Vagina (tissue), 2 donors: ENCODE data around the gene PKDCC. TPM values are rescaled to one million over a fixed set of nuclear protein-coding genes. Genes with fewer than 3 reads are reported as not detected.
A peak's percentile ranks its signal among the peaks of the same experiment; 100 is the strongest.

Experiments used
- DNase-seq, 2 donors: peaks; one replicate each; pipeline ENCODE4 v3.0.0-alpha.2; 2017; ENCODE audit errors: extremely low spot score in 2 of 2
- H3K27ac ChIP-seq: fragments of 200-600 bp; sonication (generic); one replicate; pipeline ENCODE4 v1.5.1; 2019
- H3K27me3 ChIP-seq: fragments of 200-600 bp; sonication (generic); one replicate; pipeline ENCODE4 v1.5.1; 2019
- H3K36me3 ChIP-seq, 2 donors: fragments of 200-600 bp; sonication (generic); one replicate each; pipeline ENCODE4 v1.5.1; 2017 to 2019
- H3K4me1 ChIP-seq: fragments of 200-600 bp; sonication (generic); one replicate; pipeline ENCODE4 v1.5.1; 2019
- H3K4me3 ChIP-seq, 2 donors: fragments of 200-600 bp; sonication (generic); 1 replicate in 1 of 2; 2 replicates in 1 of 2; pipeline ENCODE4 v1.5.1; 2016 to 2019
- H3K9me3 ChIP-seq: fragments of 200-600 bp; sonication (generic); one replicate; pipeline ENCODE4 v1.5.1; 2019
- CTCF ChIP-seq, 3 experiments: fragments of 450-650 bp in 2 of 3; fragments of 200-600 bp in 1 of 3; sonication (generic) in 1 of 3; IDR thresholded peaks; one replicate each; pipeline ENCODE4 v1.5.1; 2017 to 2019; ENCODE audit warnings: antibody characterized with exemption in 3 of 3, mild to moderate bottlenecking in 2 of 3, moderate library complexity in 2 of 3
- POLR2A ChIP-seq, 2 donors: fragments of 450-650 bp; IDR thresholded peaks; one replicate each; pipeline ENCODE4 v1.6.1; 2017; ENCODE audit warnings: antibody characterized with exemption in 2 of 2, mild to moderate bottlenecking in 2 of 2, moderate library complexity in 2 of 2
- POLR2AphosphoS5 ChIP-seq, 2 donors: sonication (generic); formaldehyde crosslinking; IDR thresholded peaks; one replicate each; pipeline ENCODE4 v1.9.0; 2017; ENCODE audit warnings: antibody characterized with exemption in 2 of 2, mild to moderate bottlenecking in 2 of 2, low read depth in 1 of 2; ENCODE audit not compliant: insufficient read depth in 1 of 2
- intact Hi-C: fragments of 100-400 bp; cut with DNase I; formaldehyde crosslinking; loops from one replicate; pipeline ENCODE4 v1.15.1; 2023
- total RNA-seq: library from RNA; depleted of rRNA; stranded (reverse); fragments of >200 nt; gene quantifications from one replicate; pipeline ENCODE4 v1.2.3, GENCODE V29; 2016

PKDCC gene
- total RNA-seq = 146 TPM

- Histone ChIP-seq H3K4me1 (peaks cover 42% of the 10 kb centered on the region), H3K27ac (peak within 1 kb of the TSS; percentile 89), H3K36me3 (no peaks in the 10 kb centered on the region), H3K27me3 (no peaks in the 10 kb centered on the region), H3K4me3 (peak within 1 kb of the TSS; percentile 68 to 88), H3K9me3 (no peaks in the 10 kb centered on the region)
- intact Hi-C loops = loop anchor here (2.0 kb wide), 1 partner anchor 81 kb away; no protein-coding TSS in a partner anchor
- DNase-seq = no peak
- TF ChIP-seq POLR2AphosphoS5 (IDR thresholded peaks at IDR 0.05; ENCODE audit: insufficient read depth in 1 of 2, low read depth in 1 of 2) (peak in 1 of 2 donors; percentile 76), POLR2A (IDR thresholded peaks at IDR 0.05) (peak in 1 of 2 donors; percentile 91), CTCF (IDR thresholded peaks at IDR 0.05) (no peak)
These were observed at the start of gene PKDCC for GRCh38 chr2:42047488-42048298. TSS of gene PKDCC (plus strand) at chr2:42048021. CDS start at chr2:42048200, 179 bp downstream.

GRCh38 chr2:41998186-41999127 is 49.4 kb upstream of the PKDCC start:
- TF ChIP-seq POLR2A (IDR thresholded peaks at IDR 0.05) (no peak), CTCF (IDR thresholded peaks at IDR 0.05) (no peak), POLR2AphosphoS5 (IDR thresholded peaks at IDR 0.05; ENCODE audit: insufficient read depth in 1 of 2, low read depth in 1 of 2) (no peak)

GRCh38 chr2:41999128-41999480 is 48.7 kb upstream of the PKDCC start:
- intact Hi-C loops = no loop called here
- Histone ChIP-seq H3K27ac (peak overlapping the region; percentile 88), H3K9me3 (no peaks in the 10 kb centered on the region), H3K27me3 (no peaks in the 10 kb centered on the region), H3K36me3 (no peaks in the 10 kb centered on the region), H3K4me1 (peaks cover 39% of the 10 kb centered on the region), H3K4me3 (no peak overlapping the region)
- TF ChIP-seq CTCF (IDR thresholded peaks at IDR 0.05) (no peak), POLR2A (IDR thresholded peaks at IDR 0.05) (no peak), POLR2AphosphoS5 (IDR thresholded peaks at IDR 0.05; ENCODE audit: insufficient read depth in 1 of 2, low read depth in 1 of 2) (no peak)
- DNase-seq = no peak

More at GRCh38 chr2:41998186-41999127, 49.4 kb upstream of the PKDCC start:
- H3K36me3 ChIP-seq = no peaks in the 10 kb centered on the region
- peak in 1 of 2 donors; percentile 89 for DNase-seq
- intact Hi-C loops = no loop called here
- no peaks in the 10 kb centered on the region for H3K27me3 ChIP-seq
- peak overlapping the region; percentile 88 for H3K27ac ChIP-seq
- no peaks in the 10 kb centered on the region for H3K9me3 ChIP-seq
- peak overlapping the region in 1 of 2 donors; percentile 20 for H3K4me3 ChIP-seq
- H3K4me1 ChIP-seq = peaks cover 39% of the 10 kb centered on the region

GRCh38 chr2:41999592-42000281 is 48.1 kb upstream of the PKDCC start:
- H3K4me1 ChIP-seq = peaks cover 39% of the 10 kb centered on the region
- H3K36me3 ChIP-seq = no peaks in the 10 kb centered on the region
- TF ChIP-seq CTCF (IDR thresholded peaks at IDR 0.05) = no peak
- TF ChIP-seq POLR2A (IDR thresholded peaks at IDR 0.05) = no peak
- no peak for TF ChIP-seq POLR2AphosphoS5 (IDR thresholded peaks at IDR 0.05; ENCODE audit: insufficient read depth in 1 of 2, low read depth in 1 of 2)
- no peaks in the 10 kb centered on the region for H3K27me3 ChIP-seq
- H3K27ac ChIP-seq = peak overlapping the region; percentile 88
- DNase-seq = peak in 1 of 2 donors; percentile 82
- intact Hi-C loops = no loop called here
- H3K9me3 ChIP-seq = no peaks in the 10 kb centered on the region
- H3K4me3 ChIP-seq = no peak overlapping the region
